GM21529 (cell line): ENCODE measurements around the gene PRAMEF14.
"Not testable (repeated sequence)": the region's sequence is repeated elsewhere in the genome, so short reads cannot be mapped to it uniquely, and the experiment has no call there.

Source experiments
- ATAC-seq: cut with Tn5 transposase; IDR thresholded peaks from one replicate; pipeline ENCODE4 v1.9.1; 2021; ENCODE audit not compliant: unreplicated experiment

Gene PRAMEF14, protein sequence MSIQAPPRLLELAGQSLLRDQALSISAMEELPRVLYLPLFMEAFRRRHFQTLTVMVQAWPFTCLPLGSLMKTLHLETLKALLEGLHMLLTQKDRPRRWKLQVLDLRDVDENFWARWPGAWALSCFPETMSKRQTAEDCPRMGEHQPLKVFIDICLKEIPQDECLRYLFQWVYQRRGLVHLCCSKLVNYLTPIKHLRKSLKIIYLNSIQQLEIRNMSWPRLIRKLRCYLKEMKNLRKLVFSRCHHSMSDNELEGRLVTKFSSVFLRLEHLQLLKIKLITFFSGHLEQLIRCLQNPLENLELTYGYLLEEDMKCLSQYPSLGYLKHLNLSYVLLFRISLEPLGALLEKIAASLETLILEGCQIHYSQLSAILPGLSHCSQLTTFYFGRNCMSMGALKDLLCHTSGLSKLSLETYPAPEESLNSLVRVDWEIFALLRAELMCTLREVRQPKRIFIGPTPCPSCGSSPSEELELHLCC

GRCh38 chr1:13347034-13347433 is at the start of gene PRAMEF14:
Gene PRAMEF14 (minus strand): TSS chr1:13347134. CDS start chr1:13345314, 1,820 bp downstream.
- ATAC-seq, result not testable (repeated sequence)

DNA sequence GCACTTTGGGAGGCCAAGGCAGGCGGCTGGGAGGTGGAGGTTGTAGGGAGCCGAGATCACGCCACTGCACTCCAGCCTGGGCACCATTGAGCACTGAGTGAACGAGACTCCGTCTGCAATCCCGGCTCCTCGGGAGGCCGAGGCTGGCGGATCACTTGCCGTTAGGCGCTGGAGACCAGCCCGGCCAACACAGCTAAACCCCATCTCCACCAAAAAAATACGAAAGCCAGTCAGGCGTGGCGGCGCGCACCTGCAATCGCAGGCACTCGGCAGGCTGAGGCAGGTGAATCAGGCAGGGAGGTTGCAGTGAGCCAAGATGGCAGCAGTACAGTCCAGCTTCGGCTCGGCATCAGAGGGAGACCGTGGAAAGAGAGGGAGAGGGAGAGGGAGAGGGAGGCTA is 48.4 kb upstream of the PRAMEF14 start:
- ATAC-seq, result not testable (repeated sequence)

GRCh38 chr1:13394761-13395160 is 47.8 kb upstream of the PRAMEF14 start:
- not testable (repeated sequence) for ATAC-seq

- ATAC-seq, result not testable (repeated sequence)
Observed at GRCh38 chr1:13393004-13393403, 46.1 kb upstream of the PRAMEF14 start.

DNA sequence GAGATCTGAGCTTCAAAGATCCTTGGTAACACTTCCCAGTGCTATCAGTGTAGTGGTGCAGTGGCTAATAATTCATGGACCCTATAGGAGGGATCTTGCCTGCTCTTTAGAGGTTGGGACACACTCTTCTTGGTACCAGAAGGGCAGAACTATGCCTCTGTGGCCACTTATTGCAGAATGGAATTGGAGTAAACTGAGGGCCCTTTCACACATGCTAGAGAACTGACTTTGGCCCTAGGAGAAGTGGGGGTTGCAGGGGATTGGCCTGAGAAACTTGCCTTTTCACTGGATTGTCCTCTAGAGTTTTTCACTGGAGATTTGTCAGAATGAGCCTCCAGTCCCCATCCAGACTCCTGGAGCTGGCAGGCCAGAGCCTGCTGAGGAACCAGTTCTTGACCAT is 42.4 kb upstream of the PRAMEF14 start, which contains the start of gene PRAMEF17:
TSS of gene PRAMEF17 (plus strand) at position 301 of the 400 bp plus-strand sequence. CDS start at position 327, 26 bp downstream.
- ATAC-seq, result not testable (repeated sequence)

GRCh38 chr1:13380380-13380779 is 33.4 kb upstream of the PRAMEF14 start:
- not testable (repeated sequence) for ATAC-seq

DNA sequence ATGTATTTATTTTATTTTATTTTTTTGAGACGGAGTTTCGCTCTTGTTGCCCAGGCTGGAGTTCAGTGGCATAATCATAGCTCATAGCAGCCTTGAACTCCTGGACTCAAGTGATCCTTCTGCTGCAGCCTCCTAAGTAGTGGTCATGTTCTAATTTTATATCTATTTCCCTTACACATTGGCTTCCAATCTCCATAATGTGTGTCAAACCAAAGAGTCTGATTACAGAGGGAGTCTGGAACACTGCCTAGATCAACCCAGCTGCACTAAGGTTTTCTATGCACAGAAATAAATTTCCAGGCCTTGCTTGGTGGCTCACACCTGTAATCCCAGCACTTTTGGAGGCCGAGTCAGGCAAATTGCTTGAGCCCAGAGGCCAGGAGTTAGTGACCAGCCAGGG is 32.0 kb upstream of the PRAMEF14 start:
- not testable (repeated sequence) for ATAC-seq

DNA sequence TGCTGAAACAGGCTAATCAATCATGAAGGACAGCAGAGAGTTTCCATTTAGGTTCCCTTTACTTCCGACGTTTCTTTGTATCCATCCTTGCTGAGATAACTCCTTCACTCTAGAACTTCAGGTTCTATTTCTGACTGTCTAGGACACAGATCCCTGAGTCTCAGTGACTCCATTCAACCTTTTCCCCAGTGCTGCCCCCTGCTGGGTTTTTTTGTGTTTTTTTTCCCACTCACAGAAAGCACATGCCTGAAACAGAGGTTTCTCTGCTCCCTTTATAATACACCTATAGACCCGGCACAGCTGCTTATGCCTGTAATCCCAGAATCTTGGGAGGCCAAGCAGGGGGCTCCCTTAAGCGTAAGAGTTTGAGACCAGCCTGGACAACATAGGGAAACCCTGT is 21.6 kb upstream of the PRAMEF14 start:
- ATAC-seq, result not testable (repeated sequence)

DNA sequence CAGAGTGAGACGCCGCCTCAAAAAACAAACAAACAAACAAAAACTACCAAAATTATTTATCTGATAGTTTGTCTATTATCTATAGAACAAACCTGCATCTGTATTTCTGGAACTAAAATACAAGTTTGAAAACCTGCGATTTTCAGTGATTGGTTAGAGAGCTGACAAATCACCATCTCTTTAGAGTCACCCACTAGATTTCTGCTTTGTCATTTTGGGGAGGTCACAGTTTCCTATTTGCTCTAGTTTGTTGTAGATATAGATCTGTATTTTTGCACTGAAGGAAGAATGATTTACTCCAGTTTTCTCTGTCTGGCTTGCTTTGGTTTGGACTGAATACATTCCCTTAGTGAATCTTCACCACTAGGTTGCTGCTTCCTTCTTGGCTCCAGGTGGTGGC is 19.6 kb upstream of the PRAMEF14 start:
- ATAC-seq, result not testable (repeated sequence)

DNA sequence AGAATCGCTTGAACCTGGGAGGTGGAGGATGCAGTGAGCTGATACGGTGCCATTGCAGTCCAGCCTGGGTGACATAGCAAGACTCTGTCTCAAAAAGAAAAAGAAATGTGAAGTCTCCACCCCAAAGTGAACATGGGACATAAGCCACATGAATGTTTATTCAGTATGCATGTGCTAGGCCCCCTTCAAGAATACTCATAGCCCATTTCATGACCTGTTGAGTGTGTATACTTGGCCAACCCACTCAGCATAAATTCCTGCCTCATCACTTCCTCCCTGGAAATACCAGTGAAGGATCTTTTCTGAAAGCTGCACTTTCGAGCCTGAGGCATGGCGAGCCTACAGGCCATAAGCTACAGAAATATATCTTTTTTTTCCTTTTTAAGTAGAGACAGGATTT is 18.0 kb upstream of the PRAMEF14 start:
- not testable (repeated sequence) for ATAC-seq

- ATAC-seq, result not testable (repeated sequence)
Observed at GRCh38 chr1:13362364-13362763, 15.4 kb upstream of the PRAMEF14 start.

DNA sequence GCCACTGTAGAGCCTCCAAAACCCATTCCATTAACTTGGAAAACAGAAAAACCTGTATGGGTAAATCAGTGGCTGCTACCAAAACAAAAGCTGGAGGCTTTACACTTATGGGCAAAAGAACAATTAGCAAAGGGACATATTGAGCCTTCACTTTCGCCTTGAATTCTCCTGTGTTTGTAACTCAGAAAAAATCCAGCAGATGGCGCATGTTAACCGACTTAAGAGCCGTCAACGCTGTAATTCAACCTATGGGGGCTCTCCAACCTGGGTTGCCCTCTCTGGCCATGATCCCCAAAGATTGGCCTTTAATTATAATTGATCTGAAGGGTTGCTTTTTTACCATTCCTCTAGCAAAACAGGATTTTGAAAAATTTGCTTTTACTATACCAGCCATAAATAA is 9.8 kb upstream of the PRAMEF14 start:
- ATAC-seq, result not testable (repeated sequence)

GRCh38 chr1:13354475-13354874 is 7.5 kb upstream of the PRAMEF14 start:
- ATAC-seq, result not testable (repeated sequence)

GRCh38 chr1:13353476-13353875 is 6.5 kb upstream of the PRAMEF14 start:
- not testable (repeated sequence) for ATAC-seq

GRCh38 chr1:13342496-13342895 is 4.4 kb downstream of the PRAMEF14 start:
- ATAC-seq, result not testable (repeated sequence)

GRCh38 chr1:13315281-13315680 is 31.7 kb downstream of the PRAMEF14 start, which contains the start of gene PRAMEF15:
Gene PRAMEF15 (plus strand): TSS chr1:13315581. CDS start chr1:13318408, 2,827 bp downstream.
- not testable (repeated sequence) for ATAC-seq

DNA sequence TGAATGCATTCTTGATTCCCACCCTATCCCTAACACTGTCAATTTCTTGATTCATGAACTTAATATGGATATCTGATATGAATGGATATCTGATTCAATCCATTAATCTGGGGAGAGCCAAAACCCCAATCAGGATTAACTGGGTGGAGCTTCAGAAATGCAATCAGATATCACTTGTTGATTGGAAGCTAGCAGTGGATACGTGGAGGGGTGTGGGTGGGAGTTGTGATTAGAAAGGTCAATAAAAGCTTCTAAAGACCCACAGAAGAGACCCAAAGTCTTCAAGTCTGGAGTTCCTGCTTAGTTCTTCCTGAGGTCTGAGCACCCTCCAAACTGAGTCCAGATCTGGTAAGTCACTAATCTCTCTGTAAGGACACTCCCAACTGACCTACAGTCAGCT is 43.7 kb downstream of the PRAMEF14 start, which contains the start of gene PRAMEF33:
TSS of gene PRAMEF33 (plus strand) at position 301 of the 400 bp plus-strand sequence. CDS start 2,416 bp downstream, outside the sequence.
- ATAC-seq, result not testable (repeated sequence)

DNA sequence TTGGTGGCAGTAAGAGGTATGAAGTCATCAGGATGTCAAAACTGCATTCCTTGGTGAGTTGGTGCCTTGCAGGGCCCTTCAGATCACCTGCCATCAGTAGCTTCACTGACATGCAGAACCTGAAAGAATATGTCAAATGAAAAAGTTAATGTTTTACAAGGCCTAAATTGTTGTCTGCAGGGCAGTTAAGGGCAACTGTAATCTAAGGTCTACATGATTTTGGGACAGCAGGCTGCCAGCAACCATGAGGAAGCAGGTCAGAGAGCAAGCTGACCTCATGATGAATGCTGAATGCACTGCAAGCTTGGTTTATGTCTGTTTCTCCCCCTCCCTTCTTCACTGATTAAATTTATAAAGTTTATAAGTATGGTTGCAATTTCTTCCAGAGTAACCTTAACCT is 44.7 kb downstream of the PRAMEF14 start:
- not testable (repeated sequence) for ATAC-seq

DNA sequence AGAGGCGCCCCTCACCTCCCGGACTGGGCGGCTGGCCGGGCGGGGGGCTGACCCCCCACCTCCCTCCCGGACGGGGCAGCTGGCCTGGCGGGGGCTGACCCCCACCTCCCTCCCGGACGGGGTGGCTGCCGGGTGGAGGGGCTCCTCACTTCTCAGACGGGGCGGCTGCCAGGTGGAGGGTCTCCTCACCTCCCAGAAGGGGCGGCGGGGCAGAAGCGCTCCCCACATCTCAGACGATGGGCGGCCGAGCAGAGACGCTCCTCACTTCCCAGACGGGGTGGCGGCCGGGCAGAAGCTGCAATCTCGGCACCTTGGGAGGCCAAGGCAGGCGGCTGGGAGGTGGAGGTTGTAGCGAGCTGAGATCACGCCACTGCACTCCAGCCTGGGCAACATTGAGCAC is 48.2 kb downstream of the PRAMEF14 start:
- not testable (repeated sequence) for ATAC-seq

GRCh38 chr1:13297216-13297931 is 49.6 kb downstream of the PRAMEF14 start:
- not testable (repeated sequence) for ATAC-seq
